ENCODE results near the gene NREP. TPM values are rescaled to one million over a fixed set of nuclear protein-coding genes. Genes with fewer than 3 reads are reported as not detected.

NREP gene
- total RNA-seq, 1 experiment from 2014 or later, result 163 TPM

GRCh38 chr5:111726986-111727385 lies 30.0 kb downstream of the NREP start:
- Histone ChIP-seq H3K27me3 (ENCODE audit: insufficient read depth, low read length) (no peaks in the 10 kb centered on the region), H2AFZ (ENCODE audit: low read length) (no peak overlapping the region), H3K23ac (ENCODE audit: insufficient read length, low read depth, low read length) (no peak overlapping the region), H3K27ac (ENCODE audit: insufficient read length, low read depth, low read length) (no peak overlapping the region), H2AK5ac (ENCODE audit: insufficient read length, low read length) (no peak overlapping the region), H3K18ac (ENCODE audit: insufficient read length, low read depth, low read length) (no peak overlapping the region), H2BK20ac (ENCODE audit: low read depth, low read length, poor library complexity, severe bottlenecking) (no peak overlapping the region), H3K79me1 (ENCODE audit: insufficient read depth, low read depth, low read length, poor library complexity, severe bottlenecking) (no peaks in the 10 kb centered on the region), H3K9me3 (ENCODE audit: control insufficient read depth, low read depth, low read length) (no peaks in the 10 kb centered on the region), H3K4me2 (ENCODE audit: insufficient read depth, insufficient read length, low read length) (no peak overlapping the region), H3T11ph (ENCODE audit: low read length) (no peak overlapping the region), H3K23me2 (ENCODE audit: insufficient read length, low read depth, low read length, poor library complexity, severe bottlenecking) (no peaks in the 10 kb centered on the region), H2BK15ac (ENCODE audit: low read depth, low read length) (no peak overlapping the region), H2BK120ac (ENCODE audit: low read depth, low read length, poor library complexity, severe bottlenecking) (no peak overlapping the region), H3K9ac (ENCODE audit: extremely low read depth, insufficient read length, low read length) (no peak overlapping the region), H3K4me1 (ENCODE audit: insufficient read depth, low read length) (no peaks in the 10 kb centered on the region; the same call in 1 of the 2 replicates), H4K20me1 (ENCODE audit: control insufficient read depth, insufficient read depth, insufficient read length) (no peaks in the 10 kb centered on the region), H4K5ac (ENCODE audit: insufficient read length, low read depth, low read length) (no peak overlapping the region), H4K8ac (replicated peaks; ENCODE audit: insufficient read length, low read depth, low read length) (no peak overlapping the region), H3K14ac (ENCODE audit: insufficient read depth, low read length) (no peak overlapping the region), H3K4ac (ENCODE audit: low read depth, low read length) (no peak overlapping the region), H3K56ac (ENCODE audit: insufficient read length, low read depth, low read length) (no peak overlapping the region), H2BK12ac (ENCODE audit: insufficient read length, low read depth, low read length) (no peak overlapping the region), H3K79me2 (ENCODE audit: insufficient read depth, low read length) (no peaks in the 10 kb centered on the region), H2BK5ac (ENCODE audit: insufficient read length, low read length) (no peak overlapping the region), H4K91ac (ENCODE audit: insufficient read length, low read depth, low read length) (no peak overlapping the region)
- DNase-seq, result no peak
- no CpG with 5 or more reads among the region's 2 CpGs for WGBS (ENCODE audit: extremely low coverage, insufficient read length, low lambda C conversion rate)
- no peak for TF ChIP-seq CTCF (conservative IDR thresholded peaks at IDR 0.05)
- H3K9me3 Mint-ChIP-seq, result no peaks in the 10 kb centered on the region
- no peaks in the 10 kb centered on the region for H3K27me3 Mint-ChIP-seq (ENCODE audit: low read depth)
- peaks cover 0 to 4% of the 10 kb centered on the region in 2 experiments; a peak in 1 of 4 replicates for H3K4me1 Mint-ChIP-seq
- H3K36me3 Mint-ChIP-seq (ENCODE audit: insufficient read depth in 1 of 3, low read depth in 3 of 3), result peaks cover 51 to 64% (median 58%) of the 10 kb centered on the region in 3 experiments
- no peak overlapping the region for H3K4me3 Mint-ChIP-seq
- H3K27ac Mint-ChIP-seq, result no peak overlapping the region
